WERI-Rb-1 (cell line): Measurements from ENCODE around the gene FAM98B.

Source experiments
- DNase-seq: peaks from one replicate; pipeline ENCODE4 v3.0.0-alpha.2; 2020
- H3K27ac ChIP-seq: fragments of 250-450 bp; sonication (Bioruptor Pico); 2 replicates; pipeline ENCODE4 v1.5.1; 2020; ENCODE audit warnings: mild to moderate bottlenecking, moderate library complexity
- H3K27me3 ChIP-seq: fragments of 250-450 bp; sonication (Bioruptor Pico); 2 replicates; pipeline ENCODE4 v1.5.1; 2021; ENCODE audit warnings: mild to moderate bottlenecking, low read depth, moderate library complexity; ENCODE audit not compliant: insufficient read depth, severe bottlenecking
- H3K36me3 ChIP-seq: fragments of 250-450 bp; sonication (Bioruptor Pico); 2 replicates; pipeline ENCODE4 v1.5.1; 2020; ENCODE audit warnings: mild to moderate bottlenecking, moderate library complexity
- H3K4me3 ChIP-seq: 2 replicates; pipeline ENCODE4 v1.5.1; 2011; ENCODE audit warnings: low read depth, mild to moderate bottlenecking, control low read depth, low read length
- H3K9me3 ChIP-seq: fragments of 250-450 bp; sonication (Bioruptor Pico); 2 replicates; pipeline ENCODE4 v1.5.1; 2021; ENCODE audit warnings: mild to moderate bottlenecking, moderate library complexity; ENCODE audit not compliant: severe bottlenecking
- TF ChIP-seq, protein P1 (sequence below): IDR thresholded peaks from 2 replicates; pipeline ENCODE4 v1.5.1; 2011; ENCODE audit warnings: low read depth, mild to moderate bottlenecking, control low read depth, inconsistent platforms, low read length

The FAM98B gene

DNA sequence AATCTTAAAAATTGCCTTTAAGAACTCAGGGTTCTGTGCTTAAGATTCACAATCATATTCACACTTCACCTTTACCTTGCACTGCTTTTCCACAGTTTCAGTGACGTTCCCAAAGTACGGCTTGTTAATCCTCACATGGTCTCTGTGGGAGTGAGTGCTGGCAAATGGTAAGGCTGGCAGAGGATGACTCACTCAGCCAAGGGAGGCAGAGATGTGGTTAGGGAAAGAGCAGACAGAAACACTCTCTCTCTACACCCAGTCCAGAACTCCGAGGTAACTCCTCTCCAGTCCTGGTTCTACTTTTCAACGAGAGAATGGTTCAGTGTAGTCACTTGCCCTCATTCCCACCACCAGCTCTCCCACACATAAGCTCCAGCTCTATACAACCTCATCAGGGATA is 77.6 kb downstream of the FAM98B start:
- Histone ChIP-seq H3K27ac (no peak overlapping the region), H3K27me3 (peaks cover 43% of the 10 kb centered on the region), H3K36me3 (no peaks in the 10 kb centered on the region), H3K9me3 (no peaks in the 10 kb centered on the region), H3K4me3 (no peak overlapping the region)
- TF ChIP-seq, protein P1, sequence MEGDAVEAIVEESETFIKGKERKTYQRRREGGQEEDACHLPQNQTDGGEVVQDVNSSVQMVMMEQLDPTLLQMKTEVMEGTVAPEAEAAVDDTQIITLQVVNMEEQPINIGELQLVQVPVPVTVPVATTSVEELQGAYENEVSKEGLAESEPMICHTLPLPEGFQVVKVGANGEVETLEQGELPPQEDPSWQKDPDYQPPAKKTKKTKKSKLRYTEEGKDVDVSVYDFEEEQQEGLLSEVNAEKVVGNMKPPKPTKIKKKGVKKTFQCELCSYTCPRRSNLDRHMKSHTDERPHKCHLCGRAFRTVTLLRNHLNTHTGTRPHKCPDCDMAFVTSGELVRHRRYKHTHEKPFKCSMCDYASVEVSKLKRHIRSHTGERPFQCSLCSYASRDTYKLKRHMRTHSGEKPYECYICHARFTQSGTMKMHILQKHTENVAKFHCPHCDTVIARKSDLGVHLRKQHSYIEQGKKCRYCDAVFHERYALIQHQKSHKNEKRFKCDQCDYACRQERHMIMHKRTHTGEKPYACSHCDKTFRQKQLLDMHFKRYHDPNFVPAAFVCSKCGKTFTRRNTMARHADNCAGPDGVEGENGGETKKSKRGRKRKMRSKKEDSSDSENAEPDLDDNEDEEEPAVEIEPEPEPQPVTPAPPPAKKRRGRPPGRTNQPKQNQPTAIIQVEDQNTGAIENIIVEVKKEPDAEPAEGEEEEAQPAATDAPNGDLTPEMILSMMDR = no peak
- no peak for DNase-seq

GRCh38 chr15:38532728-38533127 is 78.8 kb downstream of the FAM98B start:
- no peak overlapping the region for H3K4me3 ChIP-seq
- H3K27me3 ChIP-seq = peaks cover 32% of the 10 kb centered on the region
- DNase-seq = no peak
- no peak overlapping the region for H3K27ac ChIP-seq
- H3K36me3 ChIP-seq = no peaks in the 10 kb centered on the region
- TF ChIP-seq, protein P1 = no peak
- no peaks in the 10 kb centered on the region for H3K9me3 ChIP-seq

GRCh38 chr15:38533416-38533915 is 79.5 kb downstream of the FAM98B start:
- H3K4me3 ChIP-seq = no peak overlapping the region
- H3K36me3 ChIP-seq = no peaks in the 10 kb centered on the region
- H3K27me3 ChIP-seq = peaks cover 32% of the 10 kb centered on the region
- no peak for DNase-seq
- H3K27ac ChIP-seq = no peak overlapping the region
- TF ChIP-seq, protein P1 = no peak
- H3K9me3 ChIP-seq = no peaks in the 10 kb centered on the region

- TF ChIP-seq, protein P1 = no peak
- no peak for DNase-seq
- Histone ChIP-seq H3K27ac (no peak overlapping the region), H3K36me3 (no peaks in the 10 kb centered on the region), H3K9me3 (no peaks in the 10 kb centered on the region), H3K4me3 (no peak overlapping the region), H3K27me3 (peaks cover 32% of the 10 kb centered on the region)
Observed at GRCh38 chr15:38533926-38534325, 80.0 kb downstream of the FAM98B start.

GRCh38 chr15:38534691-38535090 is 80.8 kb downstream of the FAM98B start:
- H3K27me3 ChIP-seq = peaks cover 28% of the 10 kb centered on the region
- no peak for DNase-seq
- H3K9me3 ChIP-seq = no peaks in the 10 kb centered on the region
- TF ChIP-seq, protein P1 = no peak
- H3K4me3 ChIP-seq = no peak overlapping the region
- no peak overlapping the region for H3K27ac ChIP-seq
- no peaks in the 10 kb centered on the region for H3K36me3 ChIP-seq

DNA sequence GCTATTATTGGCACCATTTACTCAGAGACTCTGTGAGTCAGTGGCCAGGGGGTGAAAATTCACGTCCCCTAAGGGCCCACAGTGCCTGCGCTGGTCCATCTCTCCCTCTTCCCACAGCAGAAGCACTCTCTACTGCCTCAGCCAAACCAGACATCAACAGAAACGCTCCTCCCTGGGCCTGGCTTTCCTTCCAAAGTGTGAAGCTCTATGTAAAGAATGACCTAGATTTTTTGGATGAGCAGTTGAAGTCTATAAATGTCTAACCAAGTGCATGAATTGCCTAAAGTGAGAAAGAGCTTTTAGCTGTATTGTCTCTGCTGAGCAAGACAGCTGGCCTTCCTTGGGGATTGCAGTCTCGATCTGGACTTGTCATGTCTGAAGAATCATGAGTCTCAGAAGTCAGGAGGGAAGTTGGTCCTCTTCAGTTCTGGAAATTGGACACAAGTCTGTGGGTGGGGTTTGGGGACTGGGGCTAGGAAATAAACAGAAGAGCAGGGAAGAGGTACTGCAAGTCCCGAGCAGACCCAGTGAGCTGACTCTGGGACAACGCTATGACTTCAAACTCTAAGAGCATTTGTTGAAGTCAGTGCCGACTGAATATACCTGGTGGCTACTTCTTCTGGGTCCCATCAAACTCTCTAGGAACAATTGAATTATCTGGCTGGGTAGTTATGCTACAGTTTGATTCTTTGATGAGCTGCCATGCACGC is 81.7 kb downstream of the FAM98B start:
- Histone ChIP-seq H3K4me3 (no peak overlapping the region), H3K36me3 (no peaks in the 10 kb centered on the region), H3K27me3 (peaks cover 23% of the 10 kb centered on the region), H3K9me3 (no peaks in the 10 kb centered on the region), H3K27ac (no peak overlapping the region)
- TF ChIP-seq, protein P1 = no peak
- no peak for DNase-seq
